Activated B cell treated with CpG ODN at 0.5 μM for 24 hours (primary cell): Measurements from ENCODE around the gene ARMC3. TPM values are rescaled to one million over a fixed set of nuclear protein-coding genes. Genes with fewer than 3 reads are reported as not detected.

Experiments
- ATAC-seq: fragments of 200-7000 bp; cut with Tn5 transposase; one replicate; pipeline ENCODE4 v1.10.0; 2021; ENCODE audit warnings: low read depth, mild to moderate bottlenecking, moderate library complexity
- CTCF ChIA-PET: fragments of 350-600 bp; sonication (Branson Sonifier 250); formaldehyde crosslinking; loops from one replicate; lab custom pipeline; 2021; ENCODE audit warnings: antibody characterized with exemption; lab: Charles Lee
- POLR2A ChIA-PET: fragments of 350-600 bp; sonication (Branson Sonifier 250); formaldehyde crosslinking; loops from one replicate; lab custom pipeline; 2021; ENCODE audit warnings: antibody characterized with exemption; lab: Charles Lee
- DNase-seq: peaks from one replicate; pipeline ENCODE4 v3.0.0; 2022
- H3K27ac Mint-ChIP-seq: one replicate; pipeline ENCODE4 v1.8.0; 2020; ENCODE audit warnings: mixed read lengths
- H3K27me3 Mint-ChIP-seq: one replicate; pipeline ENCODE4 v1.8.0; 2021; ENCODE audit warnings: mixed read lengths
- H3K36me3 Mint-ChIP-seq: one replicate; pipeline ENCODE4 v1.8.0; 2021; ENCODE audit warnings: low read depth, mixed read lengths
- H3K4me1 Mint-ChIP-seq: one replicate; pipeline ENCODE4 v1.8.0; 2021; ENCODE audit warnings: mixed read lengths
- H3K4me3 Mint-ChIP-seq: one replicate; pipeline ENCODE4 v1.8.0; 2020; ENCODE audit warnings: mild to moderate bottlenecking, mixed read lengths
- H3K9me3 Mint-ChIP-seq: one replicate; pipeline ENCODE4 v1.8.0; 2020; ENCODE audit warnings: mixed read lengths
- intact Hi-C: fragments of 100-400 bp; cut with micrococcal nuclease; formaldehyde crosslinking; loops from one replicate; pipeline ENCODE4 v1.15.1; 2024
- total RNA-seq: library from RNA; stranded (reverse); gene quantifications from 2 replicates; pipeline ENCODE4 v1.2.3, GENCODE V29; 2022
- TF ChIP-seq, protein P1 (sequence below): fragments of 200-600 bp; IDR thresholded peaks from one replicate; pipeline ENCODE4 v1.8.0; 2022; ENCODE audit warnings: antibody characterized with exemption, mild to moderate bottlenecking

Gene ARMC3
- total RNA-seq, 1 donor from 2014 or later, result not detected

DNA sequence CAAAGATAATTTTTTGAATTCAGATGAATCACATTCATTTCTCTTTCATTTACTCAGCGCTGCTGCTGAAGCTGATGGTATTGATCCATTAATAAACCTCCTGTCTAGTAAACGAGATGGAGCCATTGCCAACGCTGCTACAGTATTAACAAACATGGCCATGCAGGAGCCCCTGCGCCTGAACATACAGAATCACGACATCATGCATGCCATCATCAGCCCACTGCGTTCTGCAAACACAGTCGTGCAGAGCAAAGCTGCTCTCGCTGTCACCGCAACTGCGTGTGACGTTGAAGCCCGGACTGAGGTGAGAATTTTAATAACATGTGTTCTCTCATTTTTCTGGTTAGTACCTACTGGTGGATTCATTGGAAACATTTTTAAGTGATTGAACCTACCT is 70.2 kb downstream of the ARMC3 start:
- Mint-ChIP-seq H3K27me3 (peaks cover 35% of the 10 kb centered on the region), H3K4me3 (no peak overlapping the region), H3K36me3 (no peaks in the 10 kb centered on the region), H3K27ac (no peak overlapping the region), H3K9me3 (no peaks in the 10 kb centered on the region), H3K4me1 (no peaks in the 10 kb centered on the region)
- intact Hi-C loops, result no loop called here
- ChIA-PET CTCF (interaction anchor here (1.4 kb wide), 1 partner anchor 10 kb away, joined by 3 read pairs; no protein-coding TSS in a partner anchor), POLR2A (no interaction called here)
- ATAC-seq, result no peak
- TF ChIP-seq, protein P1, sequence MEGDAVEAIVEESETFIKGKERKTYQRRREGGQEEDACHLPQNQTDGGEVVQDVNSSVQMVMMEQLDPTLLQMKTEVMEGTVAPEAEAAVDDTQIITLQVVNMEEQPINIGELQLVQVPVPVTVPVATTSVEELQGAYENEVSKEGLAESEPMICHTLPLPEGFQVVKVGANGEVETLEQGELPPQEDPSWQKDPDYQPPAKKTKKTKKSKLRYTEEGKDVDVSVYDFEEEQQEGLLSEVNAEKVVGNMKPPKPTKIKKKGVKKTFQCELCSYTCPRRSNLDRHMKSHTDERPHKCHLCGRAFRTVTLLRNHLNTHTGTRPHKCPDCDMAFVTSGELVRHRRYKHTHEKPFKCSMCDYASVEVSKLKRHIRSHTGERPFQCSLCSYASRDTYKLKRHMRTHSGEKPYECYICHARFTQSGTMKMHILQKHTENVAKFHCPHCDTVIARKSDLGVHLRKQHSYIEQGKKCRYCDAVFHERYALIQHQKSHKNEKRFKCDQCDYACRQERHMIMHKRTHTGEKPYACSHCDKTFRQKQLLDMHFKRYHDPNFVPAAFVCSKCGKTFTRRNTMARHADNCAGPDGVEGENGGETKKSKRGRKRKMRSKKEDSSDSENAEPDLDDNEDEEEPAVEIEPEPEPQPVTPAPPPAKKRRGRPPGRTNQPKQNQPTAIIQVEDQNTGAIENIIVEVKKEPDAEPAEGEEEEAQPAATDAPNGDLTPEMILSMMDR, result no peak
- DNase-seq, result no peak

DNA sequence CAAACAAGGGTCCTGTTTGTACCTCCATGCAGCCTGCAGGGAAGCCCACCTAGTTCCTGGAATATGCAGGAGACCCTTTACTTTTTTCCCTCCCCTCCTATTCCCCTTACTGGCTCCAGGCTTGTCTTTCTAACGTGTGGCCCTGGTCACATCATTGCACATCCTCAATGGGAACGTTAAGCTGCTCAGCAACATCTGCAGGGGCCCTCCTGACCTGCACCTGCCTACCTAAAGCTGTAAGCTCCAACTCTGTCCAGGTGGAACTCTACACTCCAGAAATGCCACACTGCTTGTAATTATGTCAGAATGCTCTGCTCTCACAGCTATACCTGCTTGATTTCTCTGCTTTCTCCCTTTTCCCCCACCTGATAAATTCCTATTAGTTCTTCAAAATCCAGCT is 72.1 kb downstream of the ARMC3 start:
- H3K4me3 Mint-ChIP-seq, result no peak overlapping the region
- no peak for DNase-seq

DNA sequence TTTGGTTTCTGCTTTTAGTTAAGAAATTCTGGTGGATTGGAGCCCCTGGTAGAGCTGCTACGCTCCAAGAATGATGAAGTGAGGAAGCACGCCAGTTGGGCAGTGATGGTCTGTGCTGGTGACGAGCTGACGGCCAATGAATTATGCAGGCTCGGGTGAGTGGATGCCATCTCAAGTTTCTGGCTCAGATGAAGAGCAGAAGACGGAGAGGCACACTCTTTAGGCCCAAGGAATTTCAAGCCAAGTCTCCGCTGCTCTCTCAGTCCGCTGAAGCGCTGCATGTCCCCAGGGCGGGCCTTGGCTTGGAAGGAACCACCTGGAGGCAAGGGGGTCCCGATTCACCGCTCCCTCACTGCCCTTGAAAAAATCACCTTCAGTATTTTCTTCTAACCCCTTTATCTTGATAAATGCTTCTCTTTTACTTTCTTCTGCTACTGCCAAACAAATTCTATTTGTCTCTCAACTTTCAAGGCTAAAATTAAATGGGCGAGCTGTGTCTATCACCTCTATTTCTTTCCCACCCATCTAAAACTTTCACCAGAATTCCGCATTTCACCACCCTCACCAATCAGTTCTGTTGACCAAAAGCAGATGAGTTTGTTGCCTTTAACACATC is 74.2 kb downstream of the ARMC3 start:
- no peaks in the 10 kb centered on the region for H3K4me1 Mint-ChIP-seq
- CTCF ChIA-PET, result no interaction called here

More for the DNA sequence above, 72.1 kb downstream of the ARMC3 start:
- peaks cover 36% of the 10 kb centered on the region for H3K27me3 Mint-ChIP-seq
- ChIA-PET CTCF (no interaction called here), POLR2A (no interaction called here)
- no peaks in the 10 kb centered on the region for H3K36me3 Mint-ChIP-seq
- intact Hi-C loops, result no loop called here
- no peaks in the 10 kb centered on the region for H3K4me1 Mint-ChIP-seq
- ATAC-seq, result no peak
- H3K9me3 Mint-ChIP-seq, result no peaks in the 10 kb centered on the region
- TF ChIP-seq, protein P1, result no peak
- no peak overlapping the region for H3K27ac Mint-ChIP-seq

DNA sequence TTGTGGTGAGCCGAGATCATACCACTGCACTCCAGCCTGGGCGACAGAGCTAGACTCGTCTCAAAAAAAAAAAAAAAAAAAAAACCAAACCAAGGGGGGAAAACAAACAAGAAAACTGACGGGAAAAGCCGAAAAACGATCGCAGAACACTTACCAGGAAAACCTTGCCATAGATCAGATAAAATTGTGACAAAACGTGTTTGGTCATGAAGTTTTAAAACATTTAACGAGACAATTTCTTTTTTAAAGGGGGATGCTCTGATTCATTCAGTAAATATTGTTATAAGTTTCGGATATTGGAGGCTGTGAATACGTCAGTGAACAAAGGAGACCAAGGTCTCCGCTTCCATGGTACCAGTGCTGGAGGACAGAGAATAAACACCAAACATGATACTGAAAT is 77.3 kb downstream of the ARMC3 start:
- Mint-ChIP-seq H3K36me3 (no peaks in the 10 kb centered on the region), H3K4me3 (no peak overlapping the region), H3K9me3 (no peaks in the 10 kb centered on the region), H3K27ac (no peak overlapping the region), H3K27me3 (peaks cover 34% of the 10 kb centered on the region), H3K4me1 (no peaks in the 10 kb centered on the region)
- intact Hi-C loops, result no loop called here
- no peak for ATAC-seq
- DNase-seq, result no peak
- TF ChIP-seq, protein P1, result no peak
- POLR2A ChIA-PET, result no interaction called here
- CTCF ChIA-PET, result no interaction called here

More for the DNA sequence above, 74.2 kb downstream of the ARMC3 start:
- DNase-seq (no peak), ATAC-seq (no peak)
- H3K27ac Mint-ChIP-seq, result no peak overlapping the region
- POLR2A ChIA-PET, result no interaction called here
- intact Hi-C loops, result no loop called here
- no peaks in the 10 kb centered on the region for H3K36me3 Mint-ChIP-seq
- H3K4me3 Mint-ChIP-seq, result no peak overlapping the region
- H3K9me3 Mint-ChIP-seq, result no peaks in the 10 kb centered on the region
- TF ChIP-seq, protein P1, result no peak
- peaks cover 35% of the 10 kb centered on the region for H3K27me3 Mint-ChIP-seq

DNA sequence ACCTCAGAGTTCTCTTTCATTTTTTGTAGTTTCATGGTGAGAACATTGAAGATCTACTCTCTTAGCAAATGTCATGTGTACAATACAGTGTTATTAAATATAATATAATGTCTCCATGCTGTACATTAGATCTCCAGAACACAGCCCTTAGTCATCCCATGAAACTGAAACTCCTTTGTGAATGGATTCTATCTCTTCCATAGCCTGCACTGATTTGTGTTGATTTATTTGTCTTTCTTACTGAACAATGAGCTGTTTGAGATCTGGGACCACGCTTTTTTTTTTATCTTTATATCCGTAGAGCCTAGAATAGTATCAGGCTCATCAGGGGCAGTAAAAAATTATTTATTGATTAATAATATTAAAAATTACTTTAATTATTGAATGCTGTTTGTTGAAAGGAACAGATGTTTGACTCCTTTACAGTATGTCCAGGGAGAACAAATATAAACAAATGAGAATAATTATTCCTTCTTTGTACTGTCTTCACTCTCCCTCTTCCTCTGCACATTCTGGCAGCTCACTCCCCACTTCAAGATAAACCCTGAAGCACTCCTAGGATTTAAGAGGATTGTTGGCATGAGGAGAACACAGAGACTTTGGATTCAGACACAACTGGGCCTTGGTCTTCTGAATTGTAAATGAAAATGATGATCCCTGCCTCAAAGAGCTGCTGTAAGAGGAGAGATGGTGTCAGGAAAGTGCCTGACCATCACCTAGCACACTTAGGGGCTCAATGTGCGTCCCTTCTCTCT is 85.9 kb downstream of the ARMC3 start:
- Mint-ChIP-seq H3K4me3 (no peak overlapping the region), H3K4me1 (peaks cover 16% of the 10 kb centered on the region), H3K9me3 (no peaks in the 10 kb centered on the region), H3K27me3 (peaks cover 2% of the 10 kb centered on the region), H3K36me3 (no peaks in the 10 kb centered on the region), H3K27ac (no peak overlapping the region)
- intact Hi-C loops, result no loop called here
- TF ChIP-seq, protein P1, result no peak
- ATAC-seq (no peak), DNase-seq (no peak)
- ChIA-PET POLR2A (no interaction called here), CTCF (no interaction called here)
